HCT116 (cell line): ENCODE data around the gene SPSB1. TPM values are rescaled to one million over a fixed set of nuclear protein-coding genes. Genes with fewer than 3 reads are reported as not detected.

ENCODE experiments used
- ATAC-seq: fragments of 200-7000 bp; cut with Tn5 transposase; 2 replicates; pipeline ENCODE4 v1.9.1; 2020; ENCODE audit warnings: mild to moderate bottlenecking, moderate library complexity
- BruUV-seq: library from RNA; stranded (reverse); fragments of 400-500 nt; replicated peaks from 2 replicates; lab custom pipeline; 2021; lab: Mats Ljungman, UMichigan
- CTCF ChIA-PET: fragments of 300-600 bp; sonication (Branson Sonifier 250); formaldehyde crosslinking; loops from one replicate; lab custom pipeline; 2021; ENCODE audit warnings: antibody characterized with exemption; lab: Charles Lee
- POLR2A ChIA-PET: fragments of 300-600, 350-600 bp; sonication (Branson Sonifier 250); formaldehyde crosslinking; loops from one replicate; lab custom pipeline; 2021; ENCODE audit warnings: antibody characterized with exemption; lab: Charles Lee
- RAD21 ChIA-PET, 2 experiments: fragments of 300-600 bp; sonication (Branson Sonifier 250); formaldehyde crosslinking; loops; one replicate each; lab custom pipeline; 2023; ENCODE audit warnings: low total read pairs in 2 of 2; ENCODE audit not compliant: uncharacterized antibody in 2 of 2, unreplicated experiment in 2 of 2, low non-redundant PET in 1 of 2; lab: Charles Lee
- DNase-seq: peaks from one replicate; pipeline ENCODE4 v3.0.0-alpha.2; 2010; ENCODE audit warnings: low read depth, low spot score
- H2AFZ ChIP-seq: fragments of 200-600 bp; shearing (Covaris generic), sonication (generic); 2 replicates; pipeline ENCODE4 v1.6.1; 2017; ENCODE audit warnings: low read depth, mixed run types, mixed read lengths, antibody characterized with exemption, low read length; ENCODE audit not compliant: poor library complexity, severe bottlenecking
- H3K27ac ChIP-seq: 2 replicates; pipeline ENCODE4 v1.5.1; 2012; ENCODE audit warnings: low read depth, low read length
- H3K27me3 ChIP-seq: fragments of 200-600 bp; sonication (generic); 2 replicates; pipeline ENCODE4 v1.6.1; 2016; ENCODE audit warnings: mixed run types, low read length, mixed read lengths; ENCODE audit not compliant: insufficient read depth
- H3K36me3 ChIP-seq, 2 experiments: fragments of 200-500 bp in 1 of 2; fragments of 200-600 bp in 1 of 2; sonication (Bioruptor generic) in 1 of 2; sonication (generic) in 1 of 2; 2 replicates each; pipeline versions ENCODE4 v1.5.1 to v1.6.1; 2014 to 2016; ENCODE audit warnings: low read length in 2 of 2, inconsistent platforms in 1 of 2, mixed read lengths in 1 of 2, mixed run types in 1 of 2; ENCODE audit not compliant: insufficient read depth in 2 of 2, control insufficient read depth in 1 of 2
- H3K4me1 ChIP-seq, 2 experiments: fragments of 200-600 bp in 1 of 2; sonication (generic) in 1 of 2; 2 replicates each; pipeline versions ENCODE4 v1.5.1 to v1.6.1; 2012 to 2017; ENCODE audit warnings: low read length in 2 of 2, inconsistent platforms in 1 of 2, mild to moderate bottlenecking in 1 of 2, mixed read lengths in 1 of 2, mixed run types in 1 of 2, moderate library complexity in 1 of 2; ENCODE audit not compliant: insufficient read depth in 2 of 2, control insufficient read depth in 1 of 2
- H3K4me2 ChIP-seq: fragments of 200-600 bp; sonication (generic); 2 replicates; pipeline ENCODE4 v1.6.1; 2017; ENCODE audit warnings: mixed run types, low read length, mixed read lengths
- H3K4me3 ChIP-seq, 2 experiments: fragments of 200-600 bp in 1 of 2; sonication (generic) in 1 of 2; replicated peaks in 1 of 2; 2 replicates each; pipeline ENCODE4 v1.5.1; 2011 to 2016; ENCODE audit warnings: low read length in 2 of 2, control low read depth in 1 of 2, low read depth in 1 of 2, mild to moderate bottlenecking in 1 of 2, mixed read lengths in 1 of 2, mixed run types in 1 of 2
- H3K79me2 ChIP-seq: fragments of 200-600 bp; sonication (generic); 2 replicates; pipeline ENCODE4 v1.6.1; 2017; ENCODE audit warnings: mild to moderate bottlenecking, mixed run types, low read length, moderate library complexity, mixed read lengths; ENCODE audit not compliant: insufficient read depth
- H3K9ac ChIP-seq: fragments of 200-600 bp; sonication (generic); 2 replicates; pipeline ENCODE4 v1.6.1; 2016; ENCODE audit warnings: low read length, mixed read lengths
- H3K9me2 ChIP-seq: fragments of 200-600 bp; sonication (generic), shearing (Covaris generic); 2 replicates; pipeline ENCODE4 v1.6.1; 2017; ENCODE audit warnings: mixed run types, mild to moderate bottlenecking, moderate library complexity; ENCODE audit not compliant: insufficient read depth
- H3K9me3 ChIP-seq, 2 experiments: fragments of 200-500 bp in 1 of 2; fragments of 200-600 bp in 1 of 2; sonication (Bioruptor generic) in 1 of 2; sonication (generic) in 1 of 2; 2 replicates each; pipeline ENCODE4 v1.6.1; 2014 to 2017; ENCODE audit warnings: low read length in 2 of 2, mixed read lengths in 2 of 2, inconsistent platforms in 1 of 2, low read depth in 1 of 2, mild to moderate bottlenecking in 1 of 2, mixed run types in 1 of 2, moderate library complexity in 1 of 2; ENCODE audit not compliant: control insufficient read depth in 1 of 2, insufficient read depth in 1 of 2
- H4K20me1 ChIP-seq: fragments of 200-600 bp; sonication (generic), shearing (Covaris generic); 2 replicates; pipeline ENCODE4 v1.6.1; 2017; ENCODE audit warnings: mixed run types, mild to moderate bottlenecking, moderate library complexity; ENCODE audit not compliant: insufficient read depth
- CBX3 ChIP-seq: IDR thresholded peaks from 2 replicates; pipeline ENCODE4 v1.6.1; 2012; ENCODE audit warnings: low read depth
- CTCF ChIP-seq, 3 experiments: fragments of 200-600 bp in 1 of 3; sonication (generic) in 1 of 3; IDR thresholded peaks in 2 of 3; conservative IDR thresholded peaks in 1 of 3; 2 replicates each; pipeline ENCODE4 v1.5.1; 2012 to 2017; ENCODE audit warnings: low read depth in 2 of 3, low read length in 2 of 3, antibody characterized with exemption in 1 of 3, borderline replicate concordance in 1 of 3, control low read depth in 1 of 3, mild to moderate bottlenecking in 1 of 3, mixed read lengths in 1 of 3, mixed run types in 1 of 3, moderate library complexity in 1 of 3; ENCODE audit not compliant: insufficient read depth in 1 of 3
- ELF1 ChIP-seq: IDR thresholded peaks from 2 replicates; pipeline ENCODE4 v1.6.1; 2012; ENCODE audit warnings: low read depth, borderline replicate concordance
- FOSL1 ChIP-seq: IDR thresholded peaks from 2 replicates; pipeline ENCODE4 v1.6.1; 2012; ENCODE audit warnings: low read depth
- JUND ChIP-seq: IDR thresholded peaks from 2 replicates; pipeline ENCODE4 v1.6.1; 2012
- POLR2AphosphoS5 ChIP-seq: IDR thresholded peaks from 2 replicates; pipeline ENCODE4 v1.6.1; 2011; ENCODE audit warnings: mild to moderate bottlenecking, low read depth, low read length, moderate library complexity
- RAD21 ChIP-seq: IDR thresholded peaks from 2 replicates; pipeline ENCODE4 v1.6.1; 2012; ENCODE audit warnings: low read depth, mild to moderate bottlenecking
- SIN3A ChIP-seq: IDR thresholded peaks from 2 replicates; pipeline ENCODE4 v1.6.1; 2012; ENCODE audit warnings: low read depth
- SRF ChIP-seq: IDR thresholded peaks from 2 replicates; pipeline ENCODE4 v1.6.1; 2012; ENCODE audit warnings: low read depth
- TCF7L2 ChIP-seq: IDR thresholded peaks from 2 replicates; pipeline ENCODE4 v1.7.0; 2011; ENCODE audit warnings: borderline replicate concordance, inconsistent platforms; ENCODE audit not compliant: insufficient read depth, insufficient read length; ENCODE audit errors: extremely low read depth
- YY1 ChIP-seq: IDR thresholded peaks from 2 replicates; pipeline ENCODE4 v1.6.1; 2011; ENCODE audit warnings: low read length, low read depth, moderate library complexity, mild to moderate bottlenecking; ENCODE audit not compliant: insufficient replicate concordance; ENCODE audit errors: extremely low read depth
- ZBTB33 ChIP-seq: IDR thresholded peaks from 2 replicates; pipeline ENCODE4 v1.6.1; 2011; ENCODE audit warnings: mild to moderate bottlenecking, low read length, moderate library complexity; ENCODE audit not compliant: insufficient replicate concordance; ENCODE audit errors: extremely low read depth
- ZFX ChIP-seq: fragments of 450-650 bp; IDR thresholded peaks from 2 replicates; pipeline ENCODE4 v1.6.1; 2017
- ZNF274 ChIP-seq: fragments of 200-500 bp; sonication (Bioruptor generic); IDR thresholded peaks from 2 replicates; pipeline ENCODE4 v1.6.1; 2014; ENCODE audit warnings: mild to moderate bottlenecking, low read depth, low read length, inconsistent platforms
- intact Hi-C: fragments of 100-400 bp; cut with micrococcal nuclease; formaldehyde crosslinking; loops from 2 replicates; pipeline ENCODE4 v1.10.0; 2022
- total RNA-seq: library from RNA; stranded (reverse); gene quantifications from one replicate; pipeline ENCODE4 v1.2.1, GENCODE V29; 2021; ENCODE audit not compliant: unreplicated experiment

SPSB1 gene
- total RNA-seq, 1 experiment from 2014 or later, result 10.8 TPM

- Histone ChIP-seq H3K36me3 (no peaks in the 10 kb centered on the region), H3K27me3 (no peaks in the 10 kb centered on the region), H3K4me2 (no peak overlapping the region), H3K9me3 (no peaks in the 10 kb centered on the region), H3K9ac (no peak overlapping the region), H4K20me1 (no peaks in the 10 kb centered on the region), H3K9me2 (no peaks in the 10 kb centered on the region), H3K4me1 (peaks cover 24 to 29% of the 10 kb centered on the region in 2 experiments), H3K79me2 (no peaks in the 10 kb centered on the region), H3K27ac (no peak overlapping the region), H2AFZ (no peak overlapping the region), H3K4me3 (no peak overlapping the region)
- ChIA-PET RAD21 (no interaction called here), CTCF (no interaction called here), POLR2A (no interaction called here)
- ATAC-seq, result no peak
- no TSS peak for BruUV-seq
- TF ChIP-seq SRF, result no peak
- no peak for TF ChIP-seq ELF1
- TF ChIP-seq SIN3A, result no peak
- TF ChIP-seq ZFX, result no peak
- TF ChIP-seq JUND, result no peak
- DNase-seq, result no peak
- intact Hi-C loops, result no loop called here
Measured at GRCh38 chr1:9416918-9417500, 124.3 kb downstream of the SPSB1 start.

DNA sequence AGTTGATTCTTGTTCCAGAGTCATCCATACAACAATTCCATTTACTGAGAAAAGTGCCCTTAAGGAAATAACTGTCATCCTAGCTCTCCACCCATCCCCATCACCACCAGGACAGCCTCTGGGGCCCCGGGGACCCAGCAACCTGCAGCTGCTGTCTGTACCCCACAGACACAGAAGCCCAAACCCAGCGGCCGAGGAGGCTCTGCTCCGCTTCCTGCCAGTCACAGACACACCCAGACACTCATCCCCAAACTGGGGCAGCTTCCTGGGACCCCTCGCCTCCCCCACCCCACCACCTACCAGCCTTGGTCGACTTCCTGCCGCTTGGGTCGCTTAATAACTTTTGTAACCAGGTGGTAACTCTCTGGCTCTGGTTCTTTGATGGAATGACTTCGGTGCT, 125.0 kb downstream of the SPSB1 start:
- Histone ChIP-seq H3K4me3 (no peak overlapping the region), H3K4me2 (no peak overlapping the region), H3K9ac (no peak overlapping the region), H4K20me1 (no peaks in the 10 kb centered on the region), H3K27me3 (no peaks in the 10 kb centered on the region), H3K79me2 (no peaks in the 10 kb centered on the region), H3K9me2 (no peaks in the 10 kb centered on the region), H2AFZ (no peak overlapping the region), H3K36me3 (no peaks in the 10 kb centered on the region), H3K4me1 (peaks cover 18 to 22% of the 10 kb centered on the region in 2 experiments), H3K9me3 (no peaks in the 10 kb centered on the region), H3K27ac (no peak overlapping the region)
- DNase-seq (no peak), ATAC-seq (no peak)
- ChIA-PET RAD21 (no interaction called here), CTCF (no interaction called here), POLR2A (no interaction called here)
- TF ChIP-seq SIN3A (no peak), CBX3 (no peak), CTCF (IDR thresholded peaks at IDR 0.05 in 2 of 3, conservative IDR thresholded peaks at IDR 0.05 in 1 of 3; ENCODE audit: borderline replicate concordance in 1 of 3, insufficient read depth in 1 of 3, low read depth in 2 of 3, low read length in 2 of 3) (no peak), ZBTB33 (no peak), ZFX (no peak), YY1 (no peak), ZNF274 (no peak), POLR2AphosphoS5 (no peak), RAD21 (no peak), TCF7L2 (no peak), JUND (no peak), FOSL1 (no peak)
- no TSS peak for BruUV-seq
- intact Hi-C loops, result no loop called here
